HuH-7 (cell line): Measurements from ENCODE around the gene MTFR2.
A peak's percentile ranks its signal among the peaks of the same experiment; 100 is the strongest.

Experiments used
- DNase-seq: peaks from one replicate; pipeline ENCODE4 v3.0.0; 2011; ENCODE audit warnings: low spot score

Gene MTFR2

DNA sequence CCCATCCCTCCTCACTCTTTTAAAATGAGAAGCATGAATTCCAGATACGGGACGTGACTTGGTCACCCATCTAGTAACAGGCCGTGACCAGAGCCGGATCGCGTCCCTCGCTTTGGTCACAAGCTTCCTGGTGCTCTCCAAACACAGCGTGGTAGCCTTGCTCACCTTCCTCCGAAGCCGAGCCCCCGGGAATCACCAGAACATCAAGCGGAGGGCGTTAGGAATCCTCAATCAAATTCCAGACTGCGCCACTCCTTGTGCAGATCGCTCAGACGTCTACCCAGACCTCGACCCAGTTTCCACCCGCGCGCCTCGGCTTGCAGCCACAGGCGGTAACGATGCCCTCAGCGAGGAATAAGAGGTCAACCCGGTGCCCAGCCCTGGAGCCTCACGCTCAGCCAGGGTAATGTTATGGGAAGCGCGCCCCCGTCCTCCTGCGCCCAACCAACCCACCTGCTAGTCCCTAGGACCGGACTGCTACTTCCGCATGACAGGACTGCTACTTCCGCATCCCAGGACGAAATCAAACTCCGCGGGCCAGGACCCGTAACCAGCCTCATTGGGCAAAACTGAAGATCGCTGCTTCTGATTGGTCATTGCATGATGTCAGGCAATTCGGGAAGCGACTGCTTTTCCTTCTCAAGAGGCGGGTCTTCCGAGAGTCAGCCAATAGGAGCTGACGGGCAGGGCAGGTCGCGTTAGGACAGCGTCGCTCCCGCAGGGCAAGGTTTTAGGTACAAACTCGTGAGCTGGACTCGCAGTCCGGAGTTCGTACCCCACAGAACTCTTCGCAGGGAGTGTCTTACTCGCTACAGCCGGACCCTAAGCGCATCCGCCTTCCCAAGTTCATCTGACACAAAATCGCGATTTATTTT, at the start of gene MTFR2:
Gene MTFR2, minus strand, starts transcription at position 501 of the 875 bp plus-strand sequence. CDS start 1,212 bp downstream, outside the sequence.
- peak; percentile 87 for DNase-seq

DNA sequence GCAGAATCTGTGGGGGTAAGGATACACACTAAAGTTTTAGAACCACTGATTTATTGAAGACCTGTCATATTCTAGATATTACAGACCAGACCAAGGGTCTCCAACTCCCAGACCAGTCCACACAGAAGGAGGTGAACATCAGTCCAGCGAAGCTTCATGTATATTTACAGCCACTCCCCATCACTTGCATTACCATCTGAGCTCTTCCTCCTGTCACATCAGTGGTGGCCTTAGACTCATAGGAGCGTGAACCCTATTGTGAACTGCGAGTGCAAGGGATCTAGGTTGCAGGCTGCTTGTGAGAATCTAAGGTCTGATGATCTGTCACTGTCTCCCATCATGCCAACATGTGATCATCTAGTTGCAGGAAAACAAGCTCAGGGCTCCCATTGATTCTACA, 44.5 kb upstream of the MTFR2 start:
- DNase-seq, result no peak

DNA sequence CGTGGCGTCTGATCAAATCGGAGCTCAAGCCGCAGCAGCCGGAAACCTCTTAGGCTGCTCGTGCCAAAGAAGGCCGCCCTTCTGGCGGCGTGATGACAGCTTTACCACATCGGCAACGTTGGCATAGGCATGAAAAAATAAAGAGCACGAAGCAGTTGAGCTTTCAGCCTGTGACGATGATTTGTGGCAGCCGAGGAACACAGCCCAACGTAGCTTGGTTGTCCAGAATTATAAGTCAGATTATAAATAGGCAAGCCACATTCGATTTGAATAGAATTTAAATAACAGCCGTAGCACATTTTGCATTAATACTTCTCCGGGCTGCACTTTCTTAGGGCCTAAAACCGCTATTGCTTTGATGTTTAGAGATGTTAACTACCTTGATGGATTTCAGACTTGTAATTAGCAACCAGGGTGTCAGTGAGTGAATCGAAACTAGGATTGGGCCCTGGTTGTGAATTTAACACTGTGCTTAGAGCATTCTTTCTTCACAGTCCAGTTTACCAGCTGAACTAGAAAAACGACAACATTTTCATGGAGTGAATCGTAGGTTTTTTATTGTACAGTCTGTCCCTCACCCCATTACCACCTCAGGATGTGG, 40.4 kb upstream of the MTFR2 start:
- peak; percentile 34 for DNase-seq

DNA sequence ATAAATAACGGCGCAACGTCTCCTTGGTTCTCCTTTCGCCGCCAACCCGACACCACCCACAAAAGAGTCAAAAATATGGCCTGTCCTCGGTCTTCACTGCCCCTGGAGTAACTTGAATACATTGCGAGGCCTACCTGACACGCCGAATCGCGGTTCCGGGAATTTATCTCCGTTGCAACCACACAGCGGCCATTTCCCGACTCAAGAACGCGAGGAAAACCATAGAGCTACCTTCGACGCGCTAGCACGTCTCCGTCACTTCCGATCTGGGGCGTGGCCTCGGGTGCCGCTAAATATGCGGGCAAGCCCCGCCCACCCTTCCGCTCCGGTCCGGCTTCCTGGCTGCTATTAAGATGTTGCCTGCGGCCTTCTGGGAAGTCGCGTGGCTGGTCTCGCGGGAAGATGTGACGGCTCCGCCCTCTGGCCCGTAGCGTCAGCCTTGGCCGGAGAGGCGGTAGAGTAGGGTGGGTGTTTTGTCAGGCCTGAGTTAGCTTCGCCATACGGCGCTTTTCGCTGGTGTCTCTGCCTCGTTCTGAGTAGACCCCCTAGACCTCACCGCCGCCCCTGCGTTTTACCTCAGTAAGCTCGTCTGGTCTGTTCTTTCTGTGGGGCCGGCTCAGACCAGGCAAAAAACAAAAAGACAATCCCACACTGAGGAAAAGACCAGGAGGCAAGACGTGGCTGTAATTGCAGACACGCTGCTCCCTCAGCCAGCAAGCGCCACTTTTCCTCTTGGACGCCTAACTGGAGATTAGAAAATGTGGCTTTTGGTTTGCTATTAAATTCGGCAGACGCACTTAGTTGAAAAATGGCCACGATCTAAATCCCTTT, 39.7 kb upstream of the MTFR2 start, which contains the start of gene BCLAF1:
Gene BCLAF1, minus strand, starts transcription at position 268 of the 831 bp plus-strand sequence. CDS start 9,980 bp downstream, outside the sequence.
- peak; percentile 88 for DNase-seq

DNA sequence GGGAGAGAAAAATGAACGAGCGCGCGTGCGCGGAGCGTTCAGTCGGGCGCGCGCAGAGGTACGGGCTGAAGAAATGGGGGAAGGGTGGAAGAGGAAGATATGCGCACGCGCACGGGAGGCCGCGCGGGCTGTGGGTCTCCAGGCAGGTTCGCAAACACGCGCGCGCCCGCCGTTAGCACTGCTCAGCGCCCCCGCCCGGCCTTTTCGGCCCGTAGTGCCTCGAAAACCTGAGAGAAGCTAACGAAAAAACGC, 39.1 kb upstream of the MTFR2 start:
- DNase-seq, result peak; percentile 82

DNA sequence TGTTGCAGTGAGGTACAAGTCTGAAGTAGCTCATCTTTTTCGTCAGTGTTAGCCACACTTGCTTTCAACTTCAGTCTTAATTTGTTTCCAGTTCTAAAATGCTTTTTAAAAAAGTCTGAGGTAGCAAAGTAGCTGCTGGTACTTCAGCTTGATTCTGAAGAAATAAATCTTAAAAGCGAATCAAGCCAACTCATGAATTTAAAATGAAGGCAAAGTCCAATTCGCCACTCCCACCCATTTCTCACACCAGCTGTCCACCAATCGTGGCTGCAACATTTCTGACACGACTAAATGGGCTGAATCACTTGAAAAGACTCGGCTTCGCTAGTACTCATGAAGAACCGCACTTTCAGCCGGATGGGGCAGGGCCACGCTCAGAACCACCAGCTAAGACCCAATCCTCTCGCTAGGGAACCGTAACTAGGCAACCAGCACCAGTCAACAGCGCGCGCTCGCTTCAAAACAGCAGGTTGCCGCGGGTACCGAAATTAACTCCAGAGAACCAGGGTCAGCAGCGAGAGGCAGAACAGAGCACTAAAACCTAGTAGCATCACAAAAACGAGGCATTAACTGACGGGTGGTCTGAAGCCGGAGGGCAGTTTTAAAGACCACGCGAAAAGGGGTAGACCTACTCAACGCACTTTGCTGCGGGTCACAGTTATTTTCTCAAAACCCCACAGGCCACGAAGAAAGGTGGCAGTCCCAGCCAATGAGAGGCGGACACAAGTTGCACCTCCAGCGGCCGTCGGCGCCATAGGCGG, 38.6 kb upstream of the MTFR2 start:
- peak; percentile 38 for DNase-seq

DNA sequence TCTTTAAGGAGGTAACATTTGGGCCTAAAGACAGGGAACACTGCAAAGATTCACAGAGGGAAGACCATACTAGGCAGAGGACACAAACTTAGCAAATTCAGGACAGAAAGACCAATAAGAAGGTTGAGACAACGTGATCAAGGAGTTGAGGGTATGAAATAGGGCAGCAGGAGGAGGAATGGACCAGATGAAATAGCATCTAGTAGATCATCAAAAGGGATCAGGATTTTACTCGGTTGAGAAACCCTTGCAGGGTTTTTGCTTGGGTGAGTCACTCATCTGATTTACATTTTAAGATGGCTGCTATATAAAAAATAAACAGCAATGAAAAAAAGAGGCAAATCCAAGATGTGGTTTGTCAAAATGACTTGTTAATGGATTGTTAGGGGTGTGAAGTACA, 34.8 kb upstream of the MTFR2 start:
- DNase-seq, result no peak

DNA sequence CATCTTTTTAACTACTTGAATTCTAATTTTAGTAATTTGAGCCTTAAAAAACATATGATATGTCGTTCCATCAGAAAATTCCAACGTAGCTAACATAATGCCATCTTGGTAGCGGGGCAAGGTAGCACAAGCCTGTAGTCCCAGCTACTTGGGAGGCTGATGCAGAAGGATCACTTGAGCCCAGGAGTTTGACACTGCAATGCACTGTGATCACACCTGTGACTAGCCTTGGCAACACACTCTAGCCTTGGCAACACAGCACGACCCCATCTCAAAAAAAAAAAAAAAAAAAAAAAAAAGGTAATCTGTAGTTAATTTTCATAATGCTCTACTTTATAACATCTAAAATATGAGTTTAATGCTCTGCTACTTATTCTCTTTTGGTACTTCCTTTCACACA, 32.8 kb upstream of the MTFR2 start:
- DNase-seq, result no peak

DNA sequence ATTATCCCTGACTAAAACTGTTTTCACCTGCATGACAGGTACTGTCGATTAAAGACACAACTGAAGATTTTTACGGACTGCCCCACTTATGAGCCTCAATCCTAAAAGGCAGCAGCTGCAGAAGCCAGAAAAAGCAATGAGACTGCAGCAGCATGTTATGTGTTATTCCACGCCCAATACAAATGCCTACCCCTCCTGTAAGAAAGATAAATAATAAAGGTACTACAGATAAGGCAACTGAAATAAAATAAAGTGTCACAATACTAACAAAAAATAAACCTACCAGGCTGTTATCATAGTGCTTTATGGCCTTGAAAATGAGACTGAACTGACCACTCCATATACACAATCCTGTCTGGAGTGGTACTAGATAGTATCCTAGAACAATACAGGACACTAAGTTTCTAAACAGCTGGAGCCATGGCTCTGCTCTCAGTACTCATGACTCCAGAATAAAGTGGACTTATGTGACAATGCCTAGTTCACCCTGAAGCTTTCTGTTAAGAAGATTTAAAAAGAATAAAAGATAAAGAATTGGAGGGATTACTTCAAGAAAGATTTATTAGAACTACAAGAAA, 30.0 kb upstream of the MTFR2 start:
- DNase-seq, result no peak

DNA sequence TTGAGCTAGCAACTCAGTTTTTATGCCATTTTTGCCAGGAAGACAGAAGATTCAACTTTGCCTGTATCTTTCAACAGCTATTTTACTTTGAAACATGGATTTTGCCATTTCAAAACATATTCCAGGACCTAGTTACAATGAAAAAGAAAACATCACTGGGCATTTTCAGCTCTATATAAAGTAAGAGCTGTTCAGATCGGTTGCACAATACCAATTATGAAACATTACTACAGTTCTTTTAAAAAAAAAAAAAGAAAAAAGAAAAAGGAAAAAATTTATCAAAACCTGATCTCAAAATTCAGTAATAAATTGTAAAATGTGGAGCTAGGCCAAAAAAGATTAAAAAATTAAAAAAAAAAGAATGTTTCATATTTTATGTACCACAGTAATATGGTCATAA, 24.0 kb upstream of the MTFR2 start:
- no peak for DNase-seq

DNA sequence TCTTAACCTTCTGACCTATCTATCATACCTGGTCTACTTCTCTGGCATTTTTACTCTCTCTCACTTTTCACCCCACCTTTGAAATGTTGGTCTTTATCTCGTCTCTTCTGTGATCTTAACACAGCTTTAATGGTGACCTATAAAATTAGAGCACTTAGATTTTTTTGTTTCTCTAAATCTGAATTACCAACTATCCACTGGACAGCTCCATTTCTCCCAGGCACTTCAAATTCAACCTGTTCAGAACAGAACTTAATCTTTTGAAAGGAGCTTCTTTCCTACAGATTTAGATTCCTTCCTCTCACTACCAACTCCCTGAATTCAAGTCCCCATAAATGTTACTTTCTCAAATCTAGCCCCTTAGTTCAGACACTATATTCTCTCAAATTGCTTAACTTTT, 15.0 kb upstream of the MTFR2 start:
- no peak for DNase-seq

DNA sequence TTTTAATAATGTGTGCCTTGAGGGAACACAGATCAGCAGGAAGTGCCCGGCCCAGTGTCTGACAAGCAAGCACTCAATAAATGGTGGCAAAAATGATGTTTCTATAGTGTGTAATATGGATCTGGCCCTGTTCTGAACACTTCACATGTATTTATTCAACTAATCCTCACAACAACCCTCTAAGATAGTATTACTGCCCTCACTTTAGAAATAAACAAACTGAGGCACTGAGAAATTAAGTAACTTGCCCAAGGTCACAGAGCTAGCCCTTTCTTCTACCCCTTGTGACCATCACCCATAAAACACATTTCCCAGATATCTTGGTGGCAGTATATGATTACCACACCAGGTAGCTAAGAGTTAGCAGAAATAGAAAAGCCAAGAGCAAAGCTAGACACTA, 12.8 kb upstream of the MTFR2 start:
- DNase-seq, result no peak

DNA sequence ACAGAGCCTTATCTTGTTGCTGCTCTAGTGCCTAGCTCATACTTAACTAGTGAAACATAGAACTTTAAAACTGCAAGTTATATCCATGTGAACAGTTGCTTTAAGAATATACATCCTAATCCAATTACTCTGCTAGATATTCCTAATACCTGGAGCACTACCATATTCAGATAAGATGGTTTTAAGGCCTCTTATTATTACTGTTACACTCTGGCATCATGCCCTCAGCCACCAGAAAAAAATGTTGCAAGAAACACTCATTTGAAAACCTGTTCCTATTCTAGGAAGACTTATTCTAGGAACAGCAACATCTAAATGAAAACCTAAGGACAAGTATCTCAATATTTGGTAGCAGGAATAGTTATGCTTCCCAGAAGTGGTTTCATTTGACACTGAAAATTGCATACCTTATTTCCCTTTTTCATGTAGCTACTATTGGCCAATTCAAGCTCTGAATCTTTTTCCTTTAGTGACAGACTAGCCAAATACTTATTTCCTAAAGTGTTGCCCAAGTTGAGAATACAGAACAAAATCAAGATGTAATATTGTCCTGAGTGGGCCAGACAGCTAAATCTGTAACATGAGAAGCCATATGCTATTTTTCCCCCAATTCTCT, 4.8 kb upstream of the MTFR2 start:
- DNase-seq, result no peak

DNA sequence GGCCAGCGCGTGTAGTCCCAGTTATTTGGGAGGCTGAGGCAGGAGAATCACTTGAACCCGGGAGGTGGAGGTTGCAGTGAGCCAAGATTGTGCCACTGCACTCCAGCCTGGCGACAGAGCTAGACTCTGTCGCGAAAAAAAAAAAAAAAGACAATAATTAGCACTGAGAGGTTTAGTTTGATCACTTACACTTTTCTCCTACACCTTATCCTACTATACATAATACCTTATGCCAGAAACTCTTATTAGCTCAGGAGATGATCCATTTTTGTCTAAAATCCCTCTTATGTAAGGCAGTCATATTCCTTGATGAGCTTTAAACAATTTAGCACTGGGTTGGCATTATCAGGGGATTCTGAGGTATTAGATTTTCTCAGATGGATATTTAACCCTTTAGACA, 3.6 kb upstream of the MTFR2 start:
- no peak for DNase-seq

DNA sequence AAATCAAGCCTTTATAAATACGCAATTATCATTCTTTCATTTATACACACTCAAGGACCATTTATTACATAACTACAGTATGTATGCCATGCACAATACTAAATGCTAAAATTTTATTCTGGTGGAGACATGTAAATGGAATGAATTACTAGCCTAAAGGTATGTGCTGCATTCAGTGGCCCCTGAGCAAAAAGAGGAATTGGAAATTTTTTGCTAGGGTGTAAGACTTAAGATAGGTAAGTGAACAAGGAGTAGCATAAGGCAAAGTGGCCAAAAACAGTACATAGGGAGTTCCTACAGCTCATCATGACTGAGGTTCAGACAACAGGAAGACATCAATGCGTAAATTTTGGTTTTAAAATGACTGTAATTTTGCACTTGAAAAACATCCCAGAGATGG, 2.3 kb upstream of the MTFR2 start:
- DNase-seq, result no peak

DNA sequence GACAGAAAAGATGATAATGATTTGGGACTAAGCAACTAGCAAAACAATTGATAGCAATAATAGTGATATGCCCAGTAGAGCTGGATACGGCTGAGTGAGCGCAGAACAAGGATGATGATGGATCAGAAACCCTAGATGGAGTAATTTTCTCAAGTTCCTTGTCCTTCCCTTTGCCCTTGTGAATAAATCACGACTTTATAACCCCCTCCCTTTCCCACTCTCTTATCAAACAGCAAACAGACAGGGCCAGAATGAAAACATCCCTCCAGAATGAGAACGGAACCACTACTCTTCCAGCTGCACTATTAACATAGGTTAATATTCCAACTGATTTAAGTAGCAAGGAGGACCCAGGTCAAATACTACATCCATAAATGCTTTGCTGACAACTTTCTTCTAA, 1.3 kb upstream of the MTFR2 start:
- DNase-seq, result no peak

DNA sequence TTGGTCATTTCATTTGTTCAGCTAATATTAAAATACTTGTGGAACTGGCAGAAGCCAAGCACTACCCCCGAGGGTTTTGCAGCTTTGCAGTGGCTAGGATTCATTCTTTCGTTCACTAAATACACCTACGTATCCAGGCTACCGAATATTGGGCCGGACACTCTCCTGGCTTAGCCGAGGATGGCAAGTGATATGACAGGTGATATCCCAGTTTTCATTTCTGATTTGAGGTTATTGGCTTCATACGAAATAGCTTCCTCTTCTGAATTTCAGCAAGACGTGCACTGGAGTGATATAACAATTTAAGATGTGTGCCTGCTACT, 536 bp upstream of the MTFR2 start:
- no peak for DNase-seq

DNA sequence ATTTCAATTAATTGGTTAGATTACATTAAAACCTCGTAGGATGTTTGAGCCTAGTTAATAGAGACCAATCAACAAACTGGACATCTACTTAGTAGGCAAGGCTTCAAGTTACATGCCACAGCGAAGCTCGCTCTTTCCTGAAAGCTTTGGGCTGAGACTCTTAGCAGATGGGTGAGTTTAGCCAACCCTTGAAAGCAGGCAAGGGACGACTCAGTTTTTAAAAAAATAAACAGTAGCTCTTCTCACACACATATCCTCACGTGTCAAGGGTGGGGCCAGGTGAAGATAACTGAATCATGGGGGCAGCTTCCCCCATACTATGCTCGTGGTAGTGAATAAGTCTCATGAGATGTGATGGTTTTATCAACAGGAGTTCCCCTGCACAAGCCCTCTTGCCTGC, 775 bp downstream of the MTFR2 start:
- no peak for DNase-seq

DNA sequence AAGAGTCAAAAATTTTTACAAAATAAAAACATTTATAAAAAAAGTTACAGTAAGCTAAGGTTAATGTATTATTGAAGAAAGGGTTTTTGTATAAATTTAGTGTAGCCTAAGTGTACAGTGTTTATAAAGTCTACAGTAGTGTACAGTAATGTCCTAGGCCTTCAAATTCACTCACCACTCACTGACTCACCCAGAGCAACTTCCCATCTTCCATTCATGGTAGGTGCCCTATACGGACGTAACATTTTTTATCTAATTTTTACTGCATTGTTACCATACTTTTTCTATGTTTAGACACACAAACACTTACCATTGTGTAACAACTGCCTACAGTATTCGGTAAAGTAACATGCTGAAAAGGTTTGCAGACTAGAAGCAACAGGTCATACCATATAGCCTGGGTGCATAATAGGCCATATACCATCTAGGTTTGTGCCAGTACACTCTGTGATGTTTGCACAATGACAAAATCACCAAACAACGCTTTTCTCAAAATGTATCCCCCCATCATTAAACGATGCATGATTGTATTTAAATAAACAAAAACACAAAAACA, 6.0 kb downstream of the MTFR2 start:
- DNase-seq, result no peak

DNA sequence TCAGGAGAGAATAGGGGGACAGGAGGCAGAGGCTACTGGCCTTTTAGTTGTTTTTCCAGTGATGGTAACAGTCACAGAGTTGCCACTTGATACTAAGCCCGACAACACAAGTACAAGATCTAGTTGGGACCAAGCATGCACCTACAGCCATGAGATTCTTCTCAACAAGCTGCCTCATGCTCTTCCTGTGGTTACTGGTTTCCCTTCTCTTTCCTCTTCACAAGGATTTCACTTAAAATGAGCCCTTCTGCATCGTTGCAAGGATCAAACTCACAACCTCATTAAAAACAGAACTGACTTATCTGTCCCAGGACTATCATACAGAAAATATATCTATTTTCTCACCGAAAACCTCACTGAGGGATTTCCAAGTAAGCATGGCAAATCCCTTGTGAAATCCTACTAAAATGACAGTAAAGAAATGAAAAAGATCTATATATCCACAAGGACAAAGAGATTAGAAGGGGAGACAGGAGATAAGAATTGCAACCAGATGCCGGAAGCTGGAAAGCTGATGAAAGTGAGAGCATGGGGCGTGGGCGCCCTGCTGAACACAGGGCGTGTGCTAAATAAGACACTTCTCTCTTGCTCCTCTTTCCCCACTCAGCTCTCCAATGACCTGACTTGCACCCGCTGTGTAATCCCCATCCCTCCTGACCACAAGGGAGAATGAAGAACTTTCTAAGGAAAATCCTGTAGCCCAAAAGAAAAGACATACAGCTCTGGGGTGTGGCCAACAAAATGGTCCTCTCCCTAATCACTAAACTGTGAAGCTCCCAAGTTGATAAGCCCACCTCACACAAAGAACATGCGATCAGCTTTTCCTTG, 13.4 kb downstream of the MTFR2 start:
- no peak for DNase-seq

DNA sequence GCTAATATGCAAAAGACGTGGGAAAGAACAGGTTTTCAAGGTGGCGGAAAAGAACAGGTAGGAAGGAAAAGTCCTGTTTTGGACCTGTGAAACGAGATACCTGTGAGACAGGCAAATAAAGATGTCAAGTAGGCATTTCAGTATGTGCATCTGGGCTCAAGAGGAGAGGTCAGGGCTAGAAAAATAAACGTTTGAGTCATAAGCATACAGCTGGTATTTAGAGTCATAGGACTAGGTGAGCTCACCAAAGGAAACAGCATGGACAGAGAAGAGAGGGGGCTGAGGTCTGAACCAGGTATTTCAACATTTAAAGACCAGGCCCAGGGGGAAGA, 14.9 kb downstream of the MTFR2 start:
- DNase-seq, result no peak
